Spinal cord (tissue), 10 donors: ENCODE measurements around the gene FHL2. TPM values are rescaled to one million over a fixed set of nuclear protein-coding genes. Genes with fewer than 3 reads are reported as not detected.

ENCODE experiments used
- DNase-seq, 6 donors: peaks; one replicate each; pipeline versions ENCODE4 v3.0.0 to v3.0.0-alpha.2; 2013 to 2015; ENCODE audit warnings: low spot score in 6 of 6, low read depth in 4 of 6
- H3K27ac ChIP-seq: one replicate; pipeline ENCODE4 v1.5.1; 2013; ENCODE audit warnings: low read depth, low read length, control low read depth
- H3K27me3 ChIP-seq: one replicate; pipeline ENCODE4 v1.6.1; 2013; ENCODE audit warnings: low read length; ENCODE audit not compliant: control insufficient read depth, insufficient read depth
- H3K36me3 ChIP-seq: one replicate; pipeline ENCODE4 v1.6.1; 2013; ENCODE audit warnings: low read length; ENCODE audit not compliant: control insufficient read depth, insufficient read depth
- H3K4me1 ChIP-seq: one replicate; pipeline ENCODE4 v1.6.1; 2013; ENCODE audit warnings: low read length; ENCODE audit not compliant: control insufficient read depth, insufficient read depth
- H3K4me3 ChIP-seq: one replicate; pipeline ENCODE4 v1.5.1; 2013; ENCODE audit warnings: low read depth, low read length, control low read depth
- H3K9me3 ChIP-seq: one replicate; pipeline ENCODE4 v1.6.1; 2013; ENCODE audit warnings: low read length; ENCODE audit not compliant: control insufficient read depth, insufficient read depth
- WGBS: methylation state at CpG from one replicate; pipeline ENCODE4 v1.1.5; 2013; ENCODE audit warnings: missing lambda C conversion rate; ENCODE audit not compliant: insufficient coverage; 5-methylcytosine and 5-hydroxymethylcytosine counted together
- polyA plus RNA-seq, 2 donors: library from polyadenylated mRNA; unstranded; fragments of 120-200 nt; gene quantifications; one replicate each; pipeline ENCODE4 v1.2.1, GENCODE V29; 2013; ENCODE audit not compliant: insufficient read length in 2 of 2
- total RNA-seq, 2 donors: library from RNA; depleted of rRNA in 1 of 2; stranded (reverse); fragments of 120-200 nt in 1 of 2; fragments of >200 nt in 1 of 2; gene quantifications; one replicate each; pipeline versions ENCODE4 v1.2.3 to v1.2.4, GENCODE V29; 2013 to 2014
- donor health status: healthy.

FHL2 gene
- total and polyA plus RNA-seq, 4 donors: 7.7 to 23.4 (median 15.4) TPM

DNA sequence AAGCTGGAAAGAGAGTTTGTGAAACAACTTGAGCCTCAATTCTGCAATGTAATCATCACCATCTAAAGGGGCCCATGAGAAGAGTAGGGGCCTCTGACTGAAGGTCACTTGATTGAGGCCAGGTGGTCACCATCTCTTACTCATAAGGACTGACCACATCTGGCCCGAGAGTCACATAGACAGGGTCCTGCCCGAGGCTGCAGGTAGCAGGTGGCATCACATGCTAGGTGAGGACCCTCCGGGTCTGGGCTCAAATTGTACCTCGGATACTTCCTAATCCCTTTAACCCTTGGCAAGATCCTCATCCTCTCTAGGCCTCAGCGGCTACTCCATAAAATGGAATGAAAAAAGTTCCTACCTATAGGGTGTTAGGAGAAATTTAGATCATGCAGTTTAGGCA, 16.7 kb downstream of the FHL2 start:
- 100% methylated on average over 2 of the region's 5 CpGs for WGBS
- no peaks in the 10 kb centered on the region for H3K36me3 ChIP-seq

DNA sequence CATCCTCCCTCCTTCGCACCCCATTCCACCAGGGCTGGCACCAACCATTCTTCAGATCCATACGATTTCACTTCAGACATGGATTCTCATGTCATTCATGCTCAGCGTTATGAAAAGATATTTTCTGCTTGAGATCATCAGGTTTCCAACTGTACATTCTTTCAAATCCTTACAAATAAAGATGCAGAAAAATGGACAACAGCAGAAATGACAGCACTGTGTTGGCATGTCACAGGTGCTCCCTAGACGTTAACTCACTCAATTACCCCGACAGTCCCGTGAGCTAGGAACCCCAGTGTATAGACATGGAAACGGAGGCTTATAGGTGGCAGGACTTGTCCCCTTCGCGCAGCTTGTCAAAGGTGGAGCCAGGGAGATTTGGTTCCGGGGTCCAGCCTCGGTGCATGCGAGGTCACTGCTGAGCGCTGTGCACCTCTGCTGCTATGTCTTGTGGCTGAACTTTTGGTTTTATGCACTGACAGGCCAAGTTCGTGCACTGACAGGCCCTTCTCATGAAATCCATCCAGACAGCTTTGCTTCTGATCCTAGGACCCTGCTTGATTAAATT, 17.7 kb downstream of the FHL2 start:
- no peak overlapping the region for H3K4me3 ChIP-seq
- no peaks in the 10 kb centered on the region for H3K9me3 ChIP-seq
- no peak for DNase-seq
- peaks cover 3% of the 10 kb centered on the region for H3K4me1 ChIP-seq
- no peak overlapping the region for H3K27ac ChIP-seq
- peaks cover 2% of the 10 kb centered on the region for H3K27me3 ChIP-seq
- 89% methylated on average over 13 of the region's 14 CpGs for WGBS
- H3K36me3 ChIP-seq: no peaks in the 10 kb centered on the region

More for the DNA sequence above, 16.7 kb downstream of the FHL2 start:
- no peak overlapping the region for H3K4me3 ChIP-seq
- peaks cover 3% of the 10 kb centered on the region for H3K4me1 ChIP-seq
- DNase-seq: no peak
- no peak overlapping the region for H3K27ac ChIP-seq
- no peaks in the 10 kb centered on the region for H3K9me3 ChIP-seq
- H3K27me3 ChIP-seq: peaks cover 2% of the 10 kb centered on the region

DNA sequence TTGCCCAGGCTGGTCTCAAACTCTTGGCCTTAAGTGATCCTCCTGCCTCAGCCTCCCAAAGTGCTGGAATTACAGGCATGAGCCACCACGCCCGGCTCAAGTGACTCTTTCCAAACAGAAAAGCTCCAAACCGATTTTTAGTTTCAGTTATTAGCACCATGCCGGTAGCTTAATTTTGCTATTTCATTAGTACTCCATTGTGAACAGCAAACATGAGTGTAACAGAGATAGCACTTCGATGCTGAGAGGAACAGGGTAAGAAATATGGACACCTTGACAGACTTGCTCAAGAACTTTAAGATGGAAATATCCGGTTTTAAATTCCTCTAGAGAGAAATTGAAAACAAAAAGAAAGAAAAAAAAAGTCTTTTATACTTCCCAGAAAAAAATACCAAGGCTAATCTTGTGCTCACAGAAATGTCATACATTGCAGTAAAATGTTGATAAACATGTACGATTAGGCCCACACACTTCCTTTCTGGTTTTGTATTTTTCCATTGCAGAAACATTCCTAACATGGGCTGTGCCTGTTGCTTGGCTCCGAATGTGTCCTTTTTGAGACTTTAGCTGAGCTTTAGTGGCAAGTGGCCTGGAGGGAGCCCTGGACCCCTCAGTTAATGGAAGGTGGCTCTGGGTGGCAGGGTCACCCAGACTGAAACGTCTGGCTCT, 18.3 kb downstream of the FHL2 start:
- H3K27ac ChIP-seq: no peak overlapping the region
- peaks cover 3% of the 10 kb centered on the region for H3K4me1 ChIP-seq
- DNase-seq: no peak
- no peaks in the 10 kb centered on the region for H3K27me3 ChIP-seq
- no peaks in the 10 kb centered on the region for H3K36me3 ChIP-seq
- 76% methylated on average over 5 of the region's 9 CpGs for WGBS
- no peaks in the 10 kb centered on the region for H3K9me3 ChIP-seq
- H3K4me3 ChIP-seq: no peak overlapping the region

DNA sequence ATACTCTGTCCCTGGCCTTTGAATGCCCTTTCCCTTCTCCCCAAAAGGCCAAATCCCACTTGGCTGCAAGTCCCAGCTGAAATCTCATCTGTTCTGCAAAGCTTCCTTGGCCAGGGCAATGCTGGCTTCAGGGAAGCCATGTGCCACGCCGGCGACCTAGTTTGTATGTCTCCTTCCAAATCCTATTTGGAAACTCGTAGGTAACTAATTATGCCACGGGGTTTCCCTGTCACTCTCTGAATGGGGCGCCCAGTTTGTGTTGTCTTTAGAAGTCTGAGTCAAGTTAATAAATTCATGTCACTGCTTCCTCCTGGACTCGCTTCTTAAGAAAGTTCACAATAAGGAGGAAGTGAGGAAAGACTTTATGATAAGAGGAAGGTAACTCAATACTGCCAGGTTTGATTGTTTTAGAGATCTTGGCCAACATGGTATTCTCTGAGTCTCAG, 19.1 kb downstream of the FHL2 start:
- DNase-seq: no peak
- Histone ChIP-seq H3K27ac (no peak overlapping the region), H3K27me3 (no peaks in the 10 kb centered on the region), H3K4me1 (peaks cover 3% of the 10 kb centered on the region), H3K9me3 (no peaks in the 10 kb centered on the region), H3K36me3 (no peaks in the 10 kb centered on the region), H3K4me3 (no peak overlapping the region)
- WGBS: 88% methylated on average over 1 of the region's 7 CpGs

DNA sequence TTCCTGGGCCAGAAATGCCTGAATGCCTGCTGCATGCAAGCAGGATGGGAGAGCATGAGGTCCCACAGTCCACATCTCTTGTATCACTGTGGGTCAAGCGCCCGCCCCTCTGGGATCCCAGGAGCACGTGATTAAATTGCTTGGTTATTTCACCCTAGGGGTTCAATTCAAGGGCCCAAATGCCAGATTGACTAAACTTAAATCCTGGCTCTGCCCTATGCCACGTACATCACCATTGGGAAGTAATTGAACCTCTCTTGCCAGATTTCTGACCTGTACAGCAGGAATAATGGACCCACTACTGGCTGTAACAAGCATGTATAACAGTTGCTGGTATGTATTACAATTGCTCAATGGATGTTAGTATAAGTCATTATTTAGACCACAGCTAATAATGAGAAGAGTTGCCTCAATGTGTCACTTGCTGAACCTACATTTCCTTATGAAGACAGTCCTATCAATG, 19.9 kb downstream of the FHL2 start:
- Histone ChIP-seq H3K9me3 (no peaks in the 10 kb centered on the region), H3K27ac (no peak overlapping the region), H3K4me1 (peaks cover 3% of the 10 kb centered on the region), H3K4me3 (no peak overlapping the region), H3K36me3 (no peaks in the 10 kb centered on the region), H3K27me3 (no peaks in the 10 kb centered on the region)
- DNase-seq: no peak
- 76% methylated on average over 4 of the region's 4 CpGs for WGBS

DNA sequence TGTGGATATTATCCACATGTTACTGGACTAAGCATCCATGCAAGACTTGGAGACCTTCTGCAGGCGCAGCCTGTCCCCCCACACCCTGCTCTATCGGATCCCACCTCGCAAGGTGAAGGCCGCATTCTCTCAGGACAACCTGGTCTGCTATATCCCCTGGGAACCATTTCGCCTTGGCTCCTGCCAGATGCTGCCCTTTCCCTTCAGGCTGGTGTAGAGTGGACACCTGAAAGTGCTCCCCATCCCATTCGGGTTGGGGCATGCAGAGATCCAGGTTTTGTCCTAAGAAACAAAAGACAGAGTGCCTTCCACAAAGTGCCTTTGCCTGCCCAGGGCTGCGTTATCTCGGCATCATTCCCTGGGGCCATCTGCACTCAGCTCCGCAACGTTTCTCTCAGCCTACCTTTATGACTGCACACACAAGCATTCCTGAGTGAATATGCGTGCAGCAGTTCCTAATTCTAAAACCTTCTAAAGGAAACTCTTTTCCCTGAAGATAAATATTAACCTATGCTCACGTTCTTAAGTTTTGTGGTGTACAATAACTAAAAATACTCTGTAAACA, 20.5 kb downstream of the FHL2 start:
- Histone ChIP-seq H3K4me3 (no peak overlapping the region), H3K9me3 (no peaks in the 10 kb centered on the region), H3K27ac (no peak overlapping the region), H3K36me3 (no peaks in the 10 kb centered on the region), H3K27me3 (no peaks in the 10 kb centered on the region), H3K4me1 (peaks cover 8% of the 10 kb centered on the region)
- WGBS: 86% methylated on average over 10 of the region's 12 CpGs
- DNase-seq: no peak

DNA sequence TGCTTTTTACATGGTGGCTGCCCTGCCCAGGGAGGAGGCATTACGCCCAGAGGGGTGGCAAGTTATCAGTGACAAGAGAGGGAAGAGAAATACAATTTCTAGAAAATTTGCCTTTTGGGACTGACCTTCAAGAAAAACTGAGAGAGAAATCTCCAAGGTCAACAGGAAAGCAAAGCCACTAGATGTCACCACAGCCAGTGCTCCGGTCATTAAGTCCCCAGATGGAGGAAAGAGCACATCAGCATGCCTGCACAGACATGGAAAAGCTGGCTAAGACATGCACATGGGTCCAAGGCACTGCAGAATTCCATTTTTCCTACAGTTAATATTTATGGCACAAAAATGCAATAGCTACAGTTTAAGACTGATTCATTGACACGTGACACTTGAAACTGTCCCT, 21.0 kb downstream of the FHL2 start:
- Histone ChIP-seq H3K4me1 (peaks cover 8% of the 10 kb centered on the region), H3K27ac (no peak overlapping the region), H3K9me3 (no peaks in the 10 kb centered on the region), H3K4me3 (no peak overlapping the region), H3K36me3 (no peaks in the 10 kb centered on the region), H3K27me3 (no peaks in the 10 kb centered on the region)
- DNase-seq: peak in 1 of 6 donors; percentile 62
- WGBS: 84% methylated on average over 3 of the region's 3 CpGs

DNA sequence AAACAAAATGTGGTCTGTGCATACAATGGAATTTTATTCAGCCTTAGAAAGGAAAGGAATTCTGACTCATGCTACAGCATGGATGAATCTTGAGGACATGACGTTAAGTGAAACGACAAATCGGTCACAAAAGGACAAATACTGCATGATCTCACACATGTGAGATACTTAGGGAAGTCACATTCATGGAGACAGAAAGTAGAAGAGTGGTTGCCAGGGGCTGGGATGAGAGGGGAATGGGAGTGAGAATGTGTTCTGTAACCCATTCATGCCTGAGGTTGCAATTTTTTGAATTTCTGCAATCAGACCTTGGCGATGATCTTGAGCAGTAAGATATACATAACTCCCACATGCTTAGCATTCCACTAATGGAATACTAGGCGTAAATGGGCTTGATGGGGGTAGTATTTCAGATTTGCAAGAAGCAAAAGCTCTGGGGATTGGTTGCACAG, 22.0 kb downstream of the FHL2 start:
- Histone ChIP-seq H3K4me3 (no peak overlapping the region), H3K4me1 (peaks cover 8% of the 10 kb centered on the region), H3K9me3 (no peaks in the 10 kb centered on the region), H3K27ac (no peak overlapping the region), H3K27me3 (no peaks in the 10 kb centered on the region), H3K36me3 (no peaks in the 10 kb centered on the region)
- no peak for DNase-seq
- WGBS: 78% methylated on average over 3 of the region's 5 CpGs

DNA sequence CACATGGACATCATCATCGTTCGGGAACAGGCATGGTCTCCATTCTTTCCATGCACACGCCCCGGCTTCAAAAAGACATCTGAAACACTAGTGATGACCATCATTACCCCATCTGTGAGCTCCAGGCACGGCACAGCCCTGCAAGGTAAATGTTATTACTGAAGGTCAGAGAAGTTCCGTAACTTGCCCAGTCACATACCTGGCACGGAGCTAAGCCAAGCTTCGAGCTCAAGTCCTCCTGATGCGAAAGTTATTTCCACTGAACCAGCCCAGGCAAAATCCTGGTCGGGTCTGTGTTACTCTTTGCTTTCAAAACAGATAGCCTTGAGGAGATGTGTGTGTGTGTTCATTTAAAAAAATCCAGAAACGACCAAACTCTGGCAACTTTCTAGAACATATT, 22.8 kb downstream of the FHL2 start:
- H3K36me3 ChIP-seq: no peaks in the 10 kb centered on the region
- no peak overlapping the region for H3K4me3 ChIP-seq
- no peaks in the 10 kb centered on the region for H3K27me3 ChIP-seq
- H3K27ac ChIP-seq: no peak overlapping the region
- peak in 1 of 6 donors; percentile 26 for DNase-seq
- no peaks in the 10 kb centered on the region for H3K9me3 ChIP-seq
- 96% methylated on average over 6 of the region's 11 CpGs for WGBS
- H3K4me1 ChIP-seq: peaks cover 8% of the 10 kb centered on the region
